Esophagus muscularis mucosa (tissue), 4 donors: ENCODE results near the gene ERBB4. TPM values are rescaled to one million over a fixed set of nuclear protein-coding genes. Genes with fewer than 3 reads are reported as not detected.

Experiments used
- DNase-seq: peaks from one replicate; pipeline ENCODE4 v3.0.0-alpha.2; 2017; ENCODE audit errors: extremely low spot score
- H3K27ac ChIP-seq, 4 donors: fragments of 200-600 bp; sonication (generic); replicated peaks in 1 of 4; 1 replicate in 3 of 4; 2 replicates in 1 of 4; pipeline ENCODE4 v1.5.1; 2016 to 2019; ENCODE audit warnings: mild to moderate bottlenecking in 1 of 4
- H3K27me3 ChIP-seq, 4 donors: fragments of 200-600 bp; sonication (generic); one replicate each; pipeline versions ENCODE4 v1.5.1 to v1.6.0; 2016 to 2019
- H3K36me3 ChIP-seq, 4 donors: fragments of 200-600 bp; sonication (generic); one replicate each; pipeline ENCODE4 v1.5.1; 2016 to 2019
- H3K4me1 ChIP-seq, 4 donors: fragments of 200-600 bp; sonication (generic); one replicate each; pipeline ENCODE4 v1.5.1; 2016 to 2019
- H3K4me3 ChIP-seq, 4 donors: fragments of 200-600 bp; sonication (generic); 1 replicate in 2 of 4; 2 replicates in 2 of 4; pipeline ENCODE4 v1.5.1; 2016 to 2019; ENCODE audit warnings: mild to moderate bottlenecking in 4 of 4, moderate library complexity in 1 of 4
- H3K9me3 ChIP-seq, 4 donors: fragments of 200-600 bp; sonication (generic); 1 replicate in 3 of 4; 2 replicates in 1 of 4; pipeline ENCODE4 v1.5.1; 2016 to 2019
- CTCF ChIP-seq, 3 experiments: fragments of 200-600 bp in 2 of 3; fragments of 450-650 bp in 1 of 3; sonication (generic) in 2 of 3; IDR thresholded peaks; one replicate each; pipeline ENCODE4 v1.5.1; 2017 to 2019; ENCODE audit warnings: antibody characterized with exemption in 3 of 3, mild to moderate bottlenecking in 2 of 3, moderate library complexity in 1 of 3
- EP300 ChIP-seq: sonication (generic); formaldehyde crosslinking; IDR thresholded peaks from one replicate; pipeline ENCODE4 v1.6.1; 2017; ENCODE audit warnings: antibody characterized with exemption
- POLR2A ChIP-seq: fragments of 450-650 bp; IDR thresholded peaks from one replicate; pipeline ENCODE4 v1.6.1; 2017; ENCODE audit warnings: antibody characterized with exemption, moderate library complexity, mild to moderate bottlenecking, low read depth
- POLR2AphosphoS5 ChIP-seq, 2 donors: sonication (generic); formaldehyde crosslinking; IDR thresholded peaks; one replicate each; pipeline ENCODE4 v1.6.1; 2017; ENCODE audit warnings: antibody characterized with exemption in 2 of 2
- WGBS: methylation state at CpG from one replicate; pipeline ENCODE4 v1.1.5; 2018; 5-methylcytosine and 5-hydroxymethylcytosine counted together
- intact Hi-C: fragments of 100-400 bp; cut with DNase I; formaldehyde crosslinking; loops from one replicate; pipeline ENCODE4 v1.15.1; 2023
- total RNA-seq, 4 donors: library from RNA; depleted of rRNA; stranded (reverse); fragments of >200 nt; gene quantifications; one replicate each; pipeline versions ENCODE4 v1.1.0 to v1.2.1, GENCODE V29; 2016

The ERBB4 gene
- total RNA-seq, 4 donors from 2014 or later: under 0.01 to 0.19 (median 0.17) TPM

- H3K4me3 ChIP-seq: no peak overlapping the region
- H3K4me1 ChIP-seq: no peaks in the 10 kb centered on the region
- no peaks in the 10 kb centered on the region for H3K36me3 ChIP-seq
- intact Hi-C loops: no loop called here
- no peak overlapping the region for H3K27ac ChIP-seq
- no peaks in the 10 kb centered on the region for H3K9me3 ChIP-seq
- DNase-seq: no peak
- no peaks in the 10 kb centered on the region for H3K27me3 ChIP-seq
- WGBS: 86% methylated on average over 3 of the region's 3 CpGs
- TF ChIP-seq POLR2A (no peak), POLR2AphosphoS5 (IDR thresholded peaks at IDR 0.05) (no peak), EP300 (no peak), CTCF (IDR thresholded peaks at IDR 0.05) (no peak)
Observed at GRCh38 chr2:211407076-211407475, 1131.5 kb downstream of the ERBB4 start.

- Histone ChIP-seq H3K27ac (no peak overlapping the region), H3K4me1 (no peaks in the 10 kb centered on the region), H3K9me3 (no peaks in the 10 kb centered on the region), H3K27me3 (no peaks in the 10 kb centered on the region), H3K36me3 (no peaks in the 10 kb centered on the region), H3K4me3 (no peak overlapping the region)
- no peak for DNase-seq
- intact Hi-C loops: no loop called here
- no peak for TF ChIP-seq POLR2AphosphoS5 (IDR thresholded peaks at IDR 0.05)
- TF ChIP-seq EP300: no peak
- no peak for TF ChIP-seq CTCF (IDR thresholded peaks at IDR 0.05)
- TF ChIP-seq POLR2A: no peak
- WGBS: 88% methylated on average over 4 of the region's 4 CpGs
Observed at GRCh38 chr2:211405036-211405435, 1133.6 kb downstream of the ERBB4 start.

DNA sequence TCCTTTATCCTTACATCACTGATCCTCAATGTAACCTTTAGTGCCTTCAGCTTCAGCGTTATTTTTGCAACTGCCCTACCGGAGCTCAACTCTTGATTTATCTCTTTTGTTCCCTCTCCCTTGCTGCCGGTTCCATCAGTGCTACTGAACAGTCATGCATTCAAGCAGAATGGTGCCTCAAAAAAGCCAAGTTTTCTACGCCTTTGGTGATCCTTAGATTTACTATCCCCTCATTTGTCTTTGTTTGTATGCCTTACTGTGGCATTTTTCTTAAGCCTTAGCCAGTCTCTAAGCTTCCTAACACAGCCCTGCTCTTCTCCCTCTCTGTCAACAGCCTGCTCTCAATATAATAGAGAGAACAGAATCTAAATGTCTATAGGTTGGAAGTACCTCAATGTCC lies 1134.5 kb downstream of the ERBB4 start:
- Histone ChIP-seq H3K4me1 (no peaks in the 10 kb centered on the region), H3K27me3 (no peaks in the 10 kb centered on the region), H3K9me3 (no peaks in the 10 kb centered on the region), H3K4me3 (no peak overlapping the region), H3K27ac (no peak overlapping the region), H3K36me3 (no peaks in the 10 kb centered on the region)
- TF ChIP-seq POLR2AphosphoS5 (IDR thresholded peaks at IDR 0.05) (no peak), EP300 (no peak), CTCF (IDR thresholded peaks at IDR 0.05) (no peak), POLR2A (no peak)
- no peak for DNase-seq
- intact Hi-C loops: no loop called here
- WGBS: 60% methylated on average over 4 of the region's 4 CpGs

GRCh38 chr2:211401328-211401727 lies 1137.3 kb downstream of the ERBB4 start:
- no peaks in the 10 kb centered on the region for H3K27me3 ChIP-seq
- no peak overlapping the region for H3K4me3 ChIP-seq
- no peaks in the 10 kb centered on the region for H3K9me3 ChIP-seq
- intact Hi-C loops: no loop called here
- 73% methylated on average over 2 of the region's 2 CpGs for WGBS
- no peak for DNase-seq
- no peaks in the 10 kb centered on the region for H3K4me1 ChIP-seq
- H3K36me3 ChIP-seq: no peaks in the 10 kb centered on the region
- TF ChIP-seq EP300 (no peak), CTCF (IDR thresholded peaks at IDR 0.05) (no peak), POLR2A (no peak), POLR2AphosphoS5 (IDR thresholded peaks at IDR 0.05) (no peak)
- H3K27ac ChIP-seq: no peak overlapping the region

GRCh38 chr2:211397764-211398163 lies 1140.8 kb downstream of the ERBB4 start:
- no peak overlapping the region for H3K4me3 ChIP-seq
- intact Hi-C loops: no loop called here
- no peaks in the 10 kb centered on the region for H3K4me1 ChIP-seq
- no peaks in the 10 kb centered on the region for H3K36me3 ChIP-seq
- H3K27me3 ChIP-seq: no peaks in the 10 kb centered on the region
- no peak for DNase-seq
- no peak for TF ChIP-seq POLR2AphosphoS5 (IDR thresholded peaks at IDR 0.05)
- no peak overlapping the region for H3K27ac ChIP-seq
- 63% methylated on average over 2 of the region's 2 CpGs for WGBS
- no peaks in the 10 kb centered on the region for H3K9me3 ChIP-seq
